Amniotic epithelial cell (primary cell): ENCODE results near the gene GPX8.

Experiments used
- DNase-seq: peaks from one replicate; pipeline ENCODE4 v3.0.0-alpha.2; 2010; ENCODE audit warnings: low read depth

The GPX8 gene

DNA sequence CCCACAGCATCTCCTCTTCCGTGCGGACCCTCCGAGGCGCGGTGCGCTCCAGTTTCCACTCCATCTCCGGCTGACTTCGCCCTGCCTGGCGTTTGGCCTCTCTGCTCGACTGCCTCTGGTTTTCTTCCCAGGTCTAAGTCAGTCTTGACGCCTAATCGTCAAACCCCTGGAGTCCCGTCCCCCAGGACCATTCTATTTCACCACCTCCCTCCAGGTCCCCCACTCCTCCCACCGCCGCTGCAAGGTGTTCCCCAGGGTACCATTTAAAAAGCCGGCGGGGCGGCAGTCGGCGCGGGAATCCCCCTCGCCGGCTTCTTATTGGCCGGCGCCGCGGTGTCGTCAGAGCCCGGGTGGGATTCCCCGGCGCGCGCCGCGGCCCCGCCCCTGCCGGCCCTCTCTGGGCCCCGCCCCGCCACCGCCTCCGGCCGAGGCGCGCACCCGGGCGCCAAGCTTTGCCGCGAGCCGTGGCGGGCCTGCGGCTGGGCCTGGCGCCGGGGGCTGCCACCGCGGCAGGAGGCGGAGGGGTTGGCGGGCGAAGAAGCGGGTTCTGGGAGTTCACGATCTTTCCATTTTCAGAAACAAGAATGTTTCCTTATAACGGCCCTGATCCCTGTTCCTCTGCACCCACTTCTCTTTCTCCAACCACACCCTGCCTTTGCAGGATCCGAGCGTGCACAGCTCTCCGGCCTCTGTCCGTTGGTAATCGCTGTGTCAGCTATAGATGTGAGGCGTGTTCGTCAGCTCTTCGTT lies 13.1 kb downstream of the GPX8 start, which contains the start of gene CDC20B:
TSS of gene CDC20B (minus strand) at position 241 of the 750 bp plus-strand sequence. CDS start at position 64, 177 bp downstream.
- DNase-seq = peak; percentile 48

DNA sequence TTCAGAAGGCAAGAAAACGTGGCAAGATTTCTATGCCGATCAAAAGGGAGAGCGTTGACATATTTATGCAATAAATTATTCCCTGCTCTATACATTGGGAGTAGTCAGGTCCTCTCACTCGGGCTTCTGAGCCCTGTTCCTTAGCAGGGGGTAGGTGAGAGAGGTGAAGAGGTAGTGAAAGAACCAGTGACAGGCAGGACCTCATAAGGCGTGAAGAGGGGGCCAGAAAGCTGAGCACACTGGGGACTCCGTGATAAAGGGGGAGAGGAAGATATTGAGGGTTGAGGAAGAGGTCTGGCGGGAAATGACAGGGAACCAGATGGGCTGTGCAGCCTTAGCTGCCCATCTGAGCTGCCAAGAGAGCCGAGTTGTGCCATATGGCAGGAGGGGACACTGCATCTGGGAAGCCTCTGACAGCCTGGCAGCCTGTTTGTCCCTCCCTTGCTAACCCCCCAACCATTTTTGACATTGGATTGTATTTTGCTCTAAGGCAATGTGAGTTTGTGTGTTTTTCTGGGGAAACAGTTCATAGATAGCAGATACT lies 13.8 kb downstream of the GPX8 start:
- DNase-seq = no peak

DNA sequence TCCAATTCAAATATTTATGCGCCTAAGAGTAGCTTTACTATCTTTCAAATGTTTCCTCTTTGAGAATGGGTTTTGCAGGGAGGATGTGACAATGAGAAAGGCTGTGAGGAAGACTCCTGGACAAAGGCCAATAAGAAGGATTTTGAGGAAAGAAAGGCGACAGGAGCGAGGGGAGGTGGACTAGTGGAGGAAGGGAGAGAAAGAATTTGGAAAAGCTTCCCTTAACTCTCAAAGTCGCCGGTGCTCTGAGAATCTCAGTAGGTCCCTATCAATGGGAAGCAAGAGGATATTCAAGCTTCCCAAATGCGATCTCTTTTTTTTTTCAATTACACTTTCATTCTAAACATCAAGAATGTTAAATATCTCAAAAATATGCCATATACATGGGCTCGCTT lies 15.8 kb downstream of the GPX8 start:
- DNase-seq = no peak

DNA sequence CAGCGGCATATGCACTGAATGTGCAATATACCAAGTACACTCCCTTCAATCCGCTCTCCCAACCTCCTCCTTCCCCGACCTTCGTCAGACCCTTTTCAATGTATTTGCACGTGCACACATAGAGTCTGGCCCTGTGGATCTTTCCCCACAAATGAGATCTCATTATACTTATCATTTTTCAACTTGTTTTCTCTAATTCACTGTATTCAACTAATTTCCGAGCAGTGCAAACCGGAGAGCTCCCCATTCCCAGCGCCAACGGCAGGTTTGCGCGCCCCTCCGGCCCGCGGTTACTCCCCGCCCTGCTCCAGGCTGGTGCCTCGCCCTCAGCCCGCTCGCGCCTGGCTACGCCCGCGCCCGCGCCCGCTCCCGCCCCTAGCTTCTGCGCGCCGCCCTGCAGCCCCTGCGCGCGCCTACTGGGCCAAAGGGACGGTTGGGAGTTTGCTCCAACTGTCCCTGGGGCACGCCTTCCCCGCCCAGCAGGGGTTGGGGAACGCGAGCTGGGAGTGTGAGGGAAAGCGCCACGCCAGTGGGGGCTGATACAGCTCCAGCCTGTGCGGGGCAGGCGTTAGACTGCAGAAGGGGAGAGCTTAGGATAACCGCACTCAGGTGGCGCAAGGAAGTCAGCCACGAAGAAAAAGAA lies 16.3 kb downstream of the GPX8 start:
- no peak for DNase-seq

DNA sequence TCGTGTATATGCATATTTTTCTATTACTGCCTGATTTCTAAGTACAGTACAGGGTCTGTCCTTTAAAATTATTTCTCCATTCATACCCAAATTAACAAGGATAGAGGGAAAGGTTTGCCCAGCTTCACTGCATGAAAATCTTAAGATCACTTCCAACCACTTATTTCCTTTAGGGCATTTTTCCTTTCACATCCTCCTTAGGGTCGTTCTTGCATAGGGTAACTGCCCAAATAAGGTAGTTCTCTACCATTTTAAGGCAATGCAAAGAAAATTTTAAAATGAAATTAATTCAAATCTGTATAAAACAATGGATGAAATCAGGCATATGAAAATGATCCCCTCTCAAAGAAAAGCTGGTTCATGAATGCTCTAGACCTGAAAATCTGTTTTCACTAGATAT lies 17.1 kb downstream of the GPX8 start:
- DNase-seq = no peak

DNA sequence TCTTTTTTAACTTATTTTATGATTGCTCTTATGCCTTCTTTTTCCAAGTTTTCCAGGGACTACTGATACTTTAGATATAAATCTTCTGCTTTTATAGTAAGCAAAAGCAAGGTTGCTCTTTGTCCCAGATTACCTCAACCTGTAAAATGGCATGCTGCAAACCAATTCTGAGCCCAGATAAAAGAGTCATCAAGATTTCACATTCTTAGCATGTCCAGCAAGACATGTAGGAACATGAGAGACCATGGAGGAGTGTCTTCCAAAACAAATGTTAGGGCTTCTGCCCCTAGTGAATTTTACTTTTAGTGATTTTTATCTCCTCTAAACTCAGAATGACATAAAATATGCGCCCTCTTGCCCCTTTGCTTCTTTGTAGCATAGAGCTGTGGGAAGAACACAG lies 20.0 kb downstream of the GPX8 start:
- no peak for DNase-seq

DNA sequence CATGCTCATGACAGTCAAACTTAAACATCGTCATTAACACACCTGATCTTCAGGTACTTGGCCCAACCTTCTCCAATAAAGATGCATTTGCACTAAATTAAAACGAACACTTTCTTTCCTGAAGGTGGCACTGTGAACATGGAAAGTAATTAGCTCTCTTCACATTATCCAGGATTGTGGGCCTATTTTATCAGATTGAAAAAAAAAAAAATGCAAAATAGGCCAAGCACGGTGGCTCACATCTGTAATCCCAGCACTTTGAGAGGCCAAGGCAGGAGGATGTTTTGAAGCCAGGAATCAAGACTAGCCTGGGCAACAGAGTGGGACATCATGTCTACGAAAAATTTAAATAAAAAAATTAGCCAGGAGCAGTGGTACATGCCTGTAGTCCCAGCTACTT lies 27.4 kb downstream of the GPX8 start:
- DNase-seq = peak; percentile 9

DNA sequence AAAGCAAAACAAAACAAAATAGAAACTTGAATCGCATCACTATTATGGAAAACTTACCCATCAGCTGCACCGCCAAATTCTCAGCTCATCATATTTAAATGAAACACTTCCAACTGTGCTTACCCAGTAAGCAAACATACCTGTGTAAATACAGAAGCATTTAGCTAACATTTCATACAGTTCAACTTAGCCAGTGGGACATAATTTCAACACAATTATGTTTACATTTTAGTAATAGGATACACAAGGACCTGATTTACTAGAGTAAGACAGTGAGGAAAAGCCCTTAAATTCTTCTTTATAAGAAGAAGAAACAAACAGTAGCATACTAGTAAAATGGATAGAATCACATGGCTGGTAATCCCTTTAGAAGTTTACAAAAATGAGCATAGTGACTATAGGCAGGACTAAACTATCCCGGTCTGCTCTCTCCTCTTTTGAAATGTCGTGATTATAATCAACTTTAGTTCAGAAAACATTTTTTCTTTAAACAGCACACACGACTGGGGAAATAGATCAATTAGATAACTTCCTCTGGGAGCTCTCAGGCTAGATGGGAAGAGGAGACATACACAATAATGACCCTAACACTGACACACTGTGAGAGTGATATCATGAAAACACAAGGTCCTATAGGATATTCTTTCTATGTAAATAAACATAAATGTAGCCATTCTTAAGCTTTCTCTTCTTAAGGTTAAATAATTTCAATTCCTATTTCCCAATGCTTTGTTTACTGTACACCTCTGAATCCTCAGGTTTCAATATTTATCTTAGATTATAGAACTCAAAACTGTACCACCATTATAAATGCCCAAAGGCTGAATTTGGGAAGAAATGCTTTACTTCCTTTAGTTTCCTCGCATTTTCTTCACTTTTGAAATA lies 28.9 kb downstream of the GPX8 start:
- no peak for DNase-seq

DNA sequence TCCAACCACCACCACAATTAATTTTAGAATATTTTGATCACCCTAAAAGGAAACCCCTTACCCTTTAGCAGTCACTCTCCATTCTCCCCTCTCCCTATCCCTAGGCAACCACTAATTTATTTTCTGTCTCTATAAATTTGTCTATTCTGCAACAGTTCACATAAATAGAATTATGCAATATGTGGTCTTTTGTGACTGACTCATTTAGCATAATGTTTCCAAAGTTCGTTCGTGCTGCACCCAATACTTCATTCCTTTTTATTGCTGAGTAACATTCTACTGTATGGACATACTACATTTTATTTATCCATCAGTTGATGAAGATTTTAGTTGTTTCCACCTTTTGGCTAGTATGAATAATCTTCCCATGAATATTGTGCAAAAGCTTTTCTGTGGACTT lies 31.2 kb downstream of the GPX8 start:
- DNase-seq = peak; percentile 44

DNA sequence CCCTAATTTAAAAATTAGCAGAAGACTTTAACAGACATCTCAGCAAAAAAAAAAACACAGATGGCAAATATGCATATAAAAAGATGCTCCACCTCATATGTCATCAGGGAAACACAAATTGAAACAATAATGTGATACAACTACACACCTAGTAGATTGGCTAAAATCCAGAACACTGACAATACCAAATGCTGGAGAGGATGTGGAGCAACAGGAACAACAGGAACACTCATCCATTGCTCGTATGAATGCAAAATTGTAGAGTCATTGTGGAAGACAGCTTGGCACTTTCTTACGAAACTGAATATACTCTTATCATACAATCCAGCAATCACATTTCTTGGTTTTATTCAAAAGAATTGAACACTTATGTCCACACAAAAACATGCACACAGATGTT lies 45.0 kb downstream of the GPX8 start:
- DNase-seq = no peak

DNA sequence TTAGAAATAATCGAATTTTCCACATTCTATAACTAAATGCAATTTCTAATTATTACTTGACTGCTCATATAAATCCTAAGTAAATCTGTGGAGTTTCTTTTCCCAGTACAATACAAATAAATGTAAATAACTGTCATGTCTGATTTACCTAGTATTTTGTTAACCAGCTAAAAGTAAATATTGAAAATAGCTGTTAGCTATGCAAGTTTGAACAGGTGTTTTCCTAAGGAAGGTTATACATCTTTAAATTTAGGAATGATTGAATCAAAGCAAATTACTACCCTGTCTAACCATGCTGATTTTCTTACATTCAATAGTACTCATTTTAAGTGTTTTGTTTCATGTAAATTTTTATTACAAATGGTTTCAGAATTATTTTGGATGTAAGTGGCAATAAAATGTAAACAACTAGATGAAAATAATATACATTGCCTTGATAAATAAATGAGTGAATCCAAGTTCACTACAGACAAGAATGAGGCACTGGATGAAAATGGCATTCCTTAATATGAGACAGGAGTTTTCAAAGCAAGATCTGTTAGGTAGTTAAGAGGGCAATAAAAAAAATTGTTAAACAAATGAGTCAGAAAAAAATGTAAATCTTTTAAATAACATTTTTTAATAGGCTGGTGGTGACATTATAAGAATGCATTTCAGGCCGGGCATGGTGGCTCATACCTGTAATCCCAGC lies 51.4 kb downstream of the GPX8 start:
- DNase-seq = no peak
